Medulla oblongata (tissue), 1 donor: ENCODE results near the gene USP3.
A peak's percentile ranks its signal among the peaks of the same experiment; 100 is the strongest.
"Not testable (repeated sequence)": the region's sequence is repeated elsewhere in the genome, so short reads cannot be mapped to it uniquely, and the experiment has no call there.

ENCODE experiments used
- DNase-seq: peaks from one replicate; pipeline ENCODE4 v3.0.0-alpha.2; 2015; ENCODE audit errors: extremely low spot score

Gene USP3

DNA sequence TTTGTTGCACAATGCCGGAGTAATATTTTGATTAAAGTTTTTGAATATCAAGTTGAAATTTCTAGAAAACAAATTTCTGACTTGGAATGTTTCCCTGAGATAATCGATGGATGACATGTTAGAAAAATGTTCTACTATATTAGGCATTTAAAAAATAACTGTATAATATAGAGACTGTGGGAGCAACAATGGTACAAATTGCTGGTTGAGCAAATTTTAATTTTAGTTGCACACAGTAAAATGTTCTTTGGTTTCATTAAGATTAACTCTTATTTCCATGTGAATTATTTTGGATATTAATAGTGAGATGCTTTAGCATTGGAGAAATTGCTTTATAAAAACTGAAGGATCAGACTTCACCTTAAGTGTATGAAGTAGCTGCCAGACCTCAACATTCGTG is 9.3 kb downstream of the USP3 start:
- no peak for DNase-seq

DNA sequence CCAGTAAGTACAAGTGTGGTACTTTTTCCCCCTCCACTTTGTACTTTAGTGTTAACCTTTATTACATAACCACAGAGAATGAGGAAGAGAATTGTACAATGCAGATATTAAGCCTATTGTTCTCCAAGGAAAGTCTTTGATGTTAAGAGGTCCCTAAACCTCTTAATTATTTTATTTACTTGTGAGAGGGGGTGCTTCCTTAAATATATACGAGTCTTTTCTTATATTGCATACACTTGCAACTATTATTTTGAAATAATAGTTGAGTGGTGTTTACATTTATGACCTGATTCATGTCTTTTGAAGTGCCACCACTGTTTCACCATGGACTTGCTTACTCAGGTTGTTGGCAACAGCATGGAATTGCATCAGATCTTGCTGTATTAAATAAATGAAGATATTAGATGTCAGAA is 10.1 kb downstream of the USP3 start:
- DNase-seq = no peak

DNA sequence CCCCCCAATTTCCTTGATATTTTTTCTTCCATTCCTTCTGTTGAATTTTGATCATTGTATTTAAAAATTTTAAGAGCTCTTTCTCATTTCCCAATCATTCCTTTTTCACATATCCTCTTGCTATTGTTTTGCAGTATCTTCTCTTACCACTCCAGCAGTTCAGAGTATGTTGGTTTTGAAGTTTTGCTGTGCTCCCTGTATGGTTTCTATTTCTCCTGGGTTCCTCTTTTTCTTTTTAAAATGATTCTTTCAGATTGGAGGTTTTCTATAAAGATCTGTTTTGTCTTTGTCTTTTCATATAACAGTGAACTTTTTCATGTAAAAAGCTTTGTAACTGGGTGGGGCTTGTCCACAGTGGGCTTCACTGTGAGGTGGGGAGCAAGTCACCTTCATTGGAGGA is 12.8 kb downstream of the USP3 start:
- DNase-seq = no peak

DNA sequence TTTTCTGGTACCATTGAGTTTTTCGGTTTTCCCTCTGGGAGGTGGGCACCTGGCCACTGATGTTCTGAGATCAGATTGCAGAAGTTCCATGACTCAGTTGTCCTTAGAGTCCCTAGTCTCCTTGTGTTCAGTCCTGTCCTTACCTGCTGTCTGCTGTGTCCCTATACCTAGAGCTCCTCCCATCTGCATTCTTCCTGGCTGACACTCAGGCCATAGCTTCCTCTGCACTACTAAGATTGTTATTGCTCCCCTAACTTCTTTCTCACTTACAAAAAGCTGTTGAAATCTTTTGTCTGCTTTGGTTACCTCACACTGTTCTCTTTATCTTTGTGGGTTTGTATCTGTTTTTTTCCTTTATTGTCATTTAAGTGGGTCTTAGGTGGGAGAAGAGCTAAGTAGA is 13.2 kb downstream of the USP3 start:
- DNase-seq = no peak

DNA sequence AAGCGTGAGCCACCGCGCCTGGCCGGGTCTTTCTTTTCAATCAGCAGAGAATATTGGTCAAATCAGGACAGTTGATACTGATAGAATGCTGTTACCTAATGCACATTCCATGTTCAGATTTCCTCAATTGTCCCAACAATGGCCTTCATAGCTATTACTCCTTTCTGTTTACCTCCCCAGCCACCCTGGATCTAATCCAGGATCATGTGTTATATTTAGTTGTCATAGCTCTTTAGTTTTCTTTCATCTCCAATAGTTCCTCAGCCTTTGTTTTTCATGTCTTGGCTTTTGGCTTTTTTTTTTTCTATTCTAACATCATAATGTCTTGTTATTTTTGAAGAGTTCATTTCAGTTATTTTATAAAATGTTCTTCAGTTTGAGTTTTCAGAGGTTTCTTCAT is 14.6 kb downstream of the USP3 start:
- no peak for DNase-seq

DNA sequence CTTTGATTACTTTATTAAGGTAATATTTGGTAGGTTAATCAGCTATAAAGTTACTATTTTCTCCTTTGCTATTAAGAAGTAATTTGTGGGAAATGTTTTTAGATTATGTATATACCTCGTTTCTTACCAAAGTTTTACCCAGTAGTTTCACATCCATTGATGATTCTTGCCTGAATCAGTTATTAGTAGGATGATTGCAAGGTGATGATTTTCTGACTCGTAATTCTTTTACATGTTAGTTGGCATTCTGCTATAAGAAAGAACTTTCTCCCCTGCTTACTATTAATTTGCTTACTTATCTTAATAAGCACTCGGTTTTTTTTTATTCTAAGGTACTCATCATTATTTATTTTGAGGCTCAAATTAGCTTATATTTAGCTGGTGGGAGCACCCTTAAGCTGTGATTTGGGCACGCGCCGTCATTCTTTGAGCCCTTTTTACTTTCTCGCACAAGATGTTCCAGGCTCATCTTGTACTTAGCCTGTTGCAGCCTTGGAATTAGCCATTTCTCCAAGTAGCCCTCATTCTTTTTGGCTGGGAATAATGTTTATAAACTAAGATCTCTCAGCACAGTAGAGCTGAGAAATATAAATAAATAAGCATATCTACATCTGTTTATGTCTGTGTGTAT is 15.3 kb downstream of the USP3 start:
- DNase-seq = no peak

DNA sequence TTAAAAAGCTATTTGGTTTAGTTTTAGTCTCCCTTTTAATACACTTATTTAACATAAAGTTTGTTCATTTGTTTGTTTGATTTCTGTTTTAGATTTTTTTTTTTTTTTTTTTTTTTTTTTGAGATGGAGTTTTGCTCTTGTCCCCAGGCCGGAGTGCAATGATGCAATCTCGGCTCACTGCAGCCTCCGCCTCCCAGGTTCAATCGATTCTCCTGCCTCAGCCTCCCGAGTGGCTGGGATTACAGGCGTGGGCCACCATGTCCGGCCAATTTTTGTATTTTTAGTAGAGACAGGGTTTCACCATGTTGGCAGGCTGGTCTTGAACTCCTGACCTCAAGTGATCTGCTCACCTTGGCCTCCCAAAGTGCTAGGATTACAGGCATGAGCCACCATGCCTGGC is 16.1 kb downstream of the USP3 start:
- not testable (repeated sequence) for DNase-seq

DNA sequence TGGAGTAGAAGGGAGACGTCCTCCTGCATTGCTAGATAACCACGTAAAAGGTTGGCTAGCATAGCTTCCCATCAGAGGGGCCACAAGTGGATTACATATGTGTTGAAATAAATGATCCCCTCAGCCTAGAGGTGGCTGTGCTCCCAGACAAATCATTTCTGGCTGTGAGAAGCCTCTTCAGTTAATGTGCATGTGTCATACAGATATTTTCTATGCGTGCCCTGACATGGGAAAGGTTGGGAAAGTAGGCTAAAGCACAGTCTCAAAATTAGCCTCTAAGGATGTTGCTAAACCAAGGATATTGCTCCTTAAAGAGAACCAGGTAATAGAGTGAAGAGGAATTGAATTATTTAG is 17.8 kb downstream of the USP3 start:
- DNase-seq = no peak

DNA sequence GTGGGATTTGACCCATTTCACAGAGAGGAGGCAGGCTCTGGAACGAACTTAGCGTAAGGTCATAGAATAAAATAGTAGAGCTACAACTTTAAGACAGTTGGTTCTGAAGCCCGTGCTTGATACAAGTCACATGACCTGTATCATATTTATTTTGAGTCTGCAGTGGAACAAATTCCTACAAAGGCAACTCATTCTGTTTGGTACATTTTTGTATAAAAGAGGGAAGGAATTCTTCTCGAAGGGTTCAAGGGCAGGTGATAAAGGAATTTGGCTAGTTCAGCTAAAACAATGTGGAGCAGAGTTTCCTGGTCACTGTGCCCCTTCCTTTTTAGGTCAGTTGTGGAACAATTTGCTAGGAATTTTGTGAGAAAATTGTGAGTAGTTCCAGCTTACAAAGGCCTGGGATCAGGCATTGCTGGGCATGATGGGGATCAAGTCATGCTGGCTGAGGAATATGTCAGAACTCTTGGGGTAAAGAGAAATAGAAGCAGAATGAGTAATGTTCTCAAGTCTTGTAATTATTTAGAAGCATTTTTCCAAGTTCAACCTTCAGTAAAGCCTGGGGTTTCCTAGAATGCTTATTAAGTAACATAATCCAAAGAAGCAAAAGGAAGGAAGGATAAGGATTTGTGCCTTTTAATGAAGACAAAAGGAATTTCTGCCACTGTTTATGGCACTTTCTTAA is 19.1 kb downstream of the USP3 start:
- DNase-seq = no peak

DNA sequence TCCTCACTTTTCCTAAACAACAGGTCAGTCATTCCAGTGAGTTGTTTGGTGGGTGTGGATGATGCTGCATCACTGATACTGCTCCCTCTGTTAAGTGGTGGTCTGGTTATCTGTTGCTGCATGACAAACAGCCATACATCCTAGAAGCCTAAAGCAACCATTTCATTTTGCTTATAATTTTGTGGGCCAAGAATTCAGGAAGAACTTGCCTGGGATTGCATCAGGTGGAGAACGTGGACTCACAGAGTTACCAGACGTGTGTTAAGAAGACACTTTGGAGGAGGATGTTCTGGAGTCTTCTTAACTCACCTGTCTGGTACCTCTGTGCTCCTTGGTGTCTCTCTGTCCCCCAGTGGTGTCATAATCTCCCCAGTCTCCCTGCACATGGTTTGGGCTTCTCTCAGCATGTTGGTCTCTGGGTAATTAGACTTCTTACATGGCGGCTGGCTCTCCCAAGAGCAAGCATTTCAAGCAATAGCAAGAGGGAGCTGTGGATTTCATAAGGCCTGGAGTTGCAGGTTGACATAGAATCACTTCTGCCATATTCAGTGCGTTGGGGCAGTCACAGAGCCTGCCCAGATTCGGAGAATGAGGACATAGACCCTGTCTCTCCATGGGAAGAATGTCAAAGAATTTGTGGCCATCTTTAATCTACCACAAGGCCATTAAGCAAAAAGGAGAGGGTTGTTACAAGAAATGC is 20.1 kb downstream of the USP3 start:
- no peak for DNase-seq

DNA sequence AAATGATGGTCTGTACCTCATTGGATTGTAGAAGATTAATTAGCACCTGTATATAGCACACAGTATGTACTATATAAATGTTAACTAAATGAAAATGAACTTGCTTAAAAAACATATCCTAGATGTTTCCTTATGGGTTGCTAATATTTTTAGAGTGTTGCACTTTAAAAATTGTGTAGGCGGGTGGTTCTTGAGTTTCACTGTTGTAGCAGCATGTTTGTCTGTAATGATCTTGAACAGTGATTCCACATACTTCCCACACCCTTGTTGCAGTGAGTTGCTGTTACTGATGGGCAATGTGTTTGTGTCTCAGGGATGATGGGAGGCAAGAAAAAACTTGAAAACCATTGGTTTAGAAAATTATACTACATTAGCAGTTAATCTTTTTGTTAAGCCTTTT is 22.0 kb downstream of the USP3 start:
- DNase-seq = no peak

DNA sequence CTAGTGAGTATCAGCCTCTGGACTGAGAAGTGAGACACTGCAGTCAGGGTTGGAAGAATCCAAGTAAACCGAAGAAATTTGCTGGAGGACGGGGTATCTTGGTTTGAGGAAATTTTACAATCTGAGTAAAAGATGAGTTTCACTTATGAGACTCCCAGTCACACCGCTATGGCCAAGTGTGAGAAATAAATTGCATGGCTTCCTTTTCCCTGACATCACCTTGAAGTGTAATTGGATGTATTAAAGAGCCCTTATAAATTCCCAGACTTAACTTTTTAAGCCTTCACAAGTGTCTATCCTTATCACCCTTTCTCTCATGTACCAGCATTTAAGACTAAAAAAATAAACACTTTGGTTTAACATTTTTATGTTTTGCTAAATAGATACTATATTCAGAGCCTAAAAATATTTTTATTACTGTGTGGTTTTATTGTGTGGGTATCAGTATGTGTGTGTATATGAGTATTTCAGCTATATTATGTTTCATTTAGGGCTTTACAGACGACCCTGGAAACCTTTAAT is 23.8 kb downstream of the USP3 start:
- no peak for DNase-seq

DNA sequence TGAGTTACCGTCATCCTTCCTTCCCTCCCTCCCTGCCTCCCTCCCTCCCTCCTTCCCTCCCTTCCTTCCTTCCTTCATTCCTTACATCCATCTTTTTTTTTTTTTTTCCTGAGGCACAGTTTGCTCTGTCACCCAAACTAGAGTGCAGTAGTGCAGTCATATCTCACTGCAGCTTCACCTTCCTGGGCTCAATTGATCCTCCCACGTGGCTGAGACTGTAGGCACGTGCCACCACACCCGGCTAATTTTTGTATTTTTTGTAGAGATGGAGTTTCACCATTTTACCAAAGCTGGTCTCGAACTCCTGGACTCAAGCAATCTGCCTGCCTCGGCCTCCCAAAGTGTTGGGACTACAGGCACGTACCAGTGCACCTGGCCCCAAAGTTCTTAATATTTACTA is 25.8 kb downstream of the USP3 start:
- no peak for DNase-seq

DNA sequence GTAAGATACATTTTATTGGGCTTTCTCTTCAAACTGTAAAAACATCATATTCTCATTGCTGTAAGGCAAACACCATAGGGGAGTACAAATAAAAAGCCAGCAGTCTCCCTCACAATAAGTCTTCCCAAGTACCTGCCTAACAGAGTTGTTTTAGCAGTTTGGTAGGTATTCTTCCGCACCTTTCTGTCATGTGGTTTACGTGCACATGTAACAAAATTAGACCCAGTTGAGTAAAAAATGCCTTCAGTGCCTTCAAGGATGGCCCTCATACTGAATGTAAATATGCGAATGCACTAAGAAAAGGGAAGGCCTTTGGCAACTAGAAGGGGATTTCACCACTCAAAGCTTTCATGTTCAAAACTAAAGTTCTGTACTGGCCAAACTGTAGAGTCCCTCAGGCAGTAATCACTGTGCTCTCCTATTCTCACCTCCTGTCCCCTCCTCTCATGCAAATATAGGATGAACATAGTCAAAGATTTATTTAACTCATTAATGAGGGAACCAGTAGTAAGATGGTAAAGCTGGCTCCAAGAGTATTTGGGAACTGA is 26.4 kb downstream of the USP3 start:
- DNase-seq = no peak

DNA sequence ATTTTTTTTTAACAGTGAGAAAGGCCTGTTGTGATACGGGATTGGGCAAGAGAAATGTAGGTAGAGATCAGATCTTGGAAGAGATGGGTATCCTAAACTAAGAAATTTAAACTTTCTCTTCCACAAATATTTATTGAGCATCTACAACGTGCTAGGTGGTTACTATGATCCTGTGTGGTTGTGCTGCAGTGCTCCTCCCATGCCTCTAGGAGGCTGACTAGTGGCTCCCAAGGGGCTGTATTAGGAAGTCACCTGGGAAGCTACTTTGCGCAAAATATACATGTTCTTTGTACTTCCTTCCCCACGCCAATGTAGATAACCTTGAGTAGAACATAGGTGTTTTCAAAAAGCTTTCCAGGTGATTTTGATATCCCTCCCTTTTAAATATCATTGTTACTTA is 27.2 kb downstream of the USP3 start:
- no peak for DNase-seq

DNA sequence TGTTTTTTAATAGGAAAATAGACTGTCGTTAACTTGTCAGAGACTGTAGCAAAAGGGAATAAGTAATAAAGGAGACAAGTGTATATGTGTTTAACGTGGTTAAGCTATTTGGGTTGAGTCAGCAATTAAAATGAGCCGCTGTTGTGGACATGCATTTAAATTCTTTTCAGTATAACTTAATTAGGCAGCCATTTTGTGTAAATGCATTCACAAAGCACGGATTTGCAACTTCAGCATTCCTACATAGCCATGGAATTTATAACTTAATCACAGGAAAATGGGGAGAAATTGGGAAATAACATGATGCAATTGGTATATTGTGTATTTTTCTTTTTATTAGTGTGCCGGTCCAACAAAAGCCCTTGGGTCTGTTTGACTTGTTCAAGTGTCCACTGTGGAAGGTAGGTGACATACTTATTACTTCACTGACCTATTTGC is 27.9 kb downstream of the USP3 start:
- DNase-seq = no peak

DNA sequence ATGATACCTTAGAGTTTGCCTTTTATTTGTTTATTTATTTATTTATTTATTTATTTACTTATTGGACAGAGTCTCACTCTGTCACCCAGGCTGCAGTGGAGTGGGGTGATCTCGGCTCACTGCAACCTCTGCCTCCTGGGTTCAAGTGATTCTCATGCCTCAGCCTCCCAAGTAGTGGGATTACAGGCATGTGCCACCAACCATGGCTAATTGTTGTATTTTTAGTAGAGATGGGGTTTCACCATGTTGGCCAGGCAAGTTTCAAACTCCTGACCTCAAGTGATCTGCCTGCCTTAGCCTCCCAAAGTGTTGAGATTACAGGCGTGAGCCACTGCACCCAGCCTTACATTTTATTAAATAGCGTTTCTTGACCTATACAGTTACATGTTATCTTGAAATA is 30.5 kb downstream of the USP3 start:
- DNase-seq = not testable (repeated sequence)

DNA sequence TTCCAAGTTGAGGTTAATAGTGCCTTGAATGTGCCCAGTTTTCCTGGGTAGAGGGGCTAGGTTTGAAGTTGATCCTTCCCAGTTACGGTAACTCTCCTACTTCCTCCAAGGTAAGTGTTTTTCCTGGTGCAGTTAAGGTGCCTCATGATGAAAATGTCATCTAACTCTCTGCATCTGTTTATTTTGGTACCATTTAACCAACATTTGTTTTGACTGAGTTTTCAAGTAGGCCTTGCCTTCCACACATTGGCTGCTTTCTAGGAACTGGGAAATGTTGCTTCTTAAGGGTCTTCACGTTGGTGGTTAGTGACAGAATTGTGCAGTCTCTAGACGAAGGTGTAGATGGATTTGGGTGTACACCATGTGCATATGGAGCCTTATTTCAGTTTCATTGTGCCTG is 31.3 kb downstream of the USP3 start:
- no peak for DNase-seq

DNA sequence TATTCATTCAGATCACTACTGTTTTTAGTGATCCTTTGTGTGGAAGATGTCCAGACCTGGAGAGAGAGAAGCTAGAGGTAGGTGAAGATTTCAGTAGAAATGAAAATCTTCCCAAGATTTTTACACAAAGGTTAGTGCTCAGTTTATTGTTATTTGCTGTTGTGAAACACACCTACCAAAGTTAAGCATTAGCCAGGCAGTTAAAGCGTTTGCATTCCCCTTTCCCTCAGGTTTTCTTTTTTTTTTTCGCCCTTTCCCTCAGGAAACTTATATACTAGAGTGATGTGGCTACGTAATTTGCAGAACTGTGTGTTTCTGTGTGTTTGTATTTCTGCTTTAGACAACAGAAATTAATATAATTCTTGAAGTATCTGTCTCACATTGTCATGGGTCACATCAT is 34.5 kb downstream of the USP3 start:
- no peak for DNase-seq

DNA sequence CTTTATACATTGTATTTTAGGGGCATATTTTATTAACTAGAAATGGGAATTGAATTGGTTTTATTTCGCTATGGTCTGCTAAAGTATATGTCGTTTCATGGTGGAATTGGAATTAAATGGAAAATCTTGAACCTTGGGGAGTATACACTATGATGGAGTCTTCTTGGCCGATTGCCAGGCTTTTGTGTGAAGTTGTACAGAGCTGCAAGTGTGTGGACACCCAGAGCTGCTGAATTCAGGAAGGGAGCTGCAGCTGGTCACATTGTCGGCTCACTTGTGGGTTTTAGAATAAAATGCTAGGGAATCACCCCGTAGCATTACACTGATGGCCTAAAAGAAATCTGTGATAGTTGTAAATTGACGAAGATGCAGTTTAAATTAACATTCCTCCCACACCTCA is 35.1 kb downstream of the USP3 start:
- peak; percentile 55 for DNase-seq

DNA sequence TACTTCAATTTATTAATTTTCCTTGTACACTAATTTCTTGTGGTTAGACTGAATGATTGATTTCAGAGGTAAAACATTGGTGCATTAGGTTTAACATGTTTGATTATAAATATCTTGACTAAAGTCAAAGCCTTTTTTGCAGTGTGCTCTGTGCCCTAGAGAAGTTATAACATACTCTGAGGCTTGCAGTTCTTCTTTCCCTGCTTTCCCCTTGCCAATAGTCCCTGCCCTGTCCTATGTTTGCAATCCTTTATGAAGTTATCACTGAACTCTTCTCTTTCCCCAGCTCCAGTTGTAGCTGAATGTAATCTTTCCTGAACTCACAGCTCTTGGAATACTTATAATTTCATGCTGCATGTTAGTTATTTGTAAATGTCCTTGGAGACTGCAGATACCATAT is 35.6 kb downstream of the USP3 start:
- DNase-seq = peak; percentile 8

DNA sequence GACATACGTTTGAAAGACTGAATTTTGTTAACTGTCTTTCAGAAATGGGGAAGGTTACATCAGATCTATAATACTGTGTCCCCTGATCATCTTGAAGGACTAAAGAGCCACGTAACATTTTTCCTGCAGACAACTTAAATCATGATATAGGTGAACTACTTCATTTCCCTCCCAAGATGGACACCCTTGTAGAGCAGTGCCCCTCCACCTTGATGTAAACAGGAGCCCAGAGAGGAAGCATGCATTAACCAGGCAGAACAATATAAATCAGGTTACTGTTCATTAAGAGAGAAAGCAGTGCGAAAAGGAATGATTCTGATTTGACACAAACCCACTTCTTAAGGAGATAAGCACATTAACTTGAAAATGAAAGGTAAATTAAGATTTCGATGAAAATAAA is 36.1 kb downstream of the USP3 start:
- DNase-seq = no peak
